ENCODE results near the gene HSD11B2.

Gene HSD11B2

GRCh38 chr16:67449336-67449735 lies 18.4 kb downstream of the HSD11B2 start:
- no peaks in the 10 kb centered on the region for H3K9me2 ChIP-seq (replicated peaks; ENCODE audit: control insufficient read depth, low read length)
- TF ChIP-seq, protein P1, sequence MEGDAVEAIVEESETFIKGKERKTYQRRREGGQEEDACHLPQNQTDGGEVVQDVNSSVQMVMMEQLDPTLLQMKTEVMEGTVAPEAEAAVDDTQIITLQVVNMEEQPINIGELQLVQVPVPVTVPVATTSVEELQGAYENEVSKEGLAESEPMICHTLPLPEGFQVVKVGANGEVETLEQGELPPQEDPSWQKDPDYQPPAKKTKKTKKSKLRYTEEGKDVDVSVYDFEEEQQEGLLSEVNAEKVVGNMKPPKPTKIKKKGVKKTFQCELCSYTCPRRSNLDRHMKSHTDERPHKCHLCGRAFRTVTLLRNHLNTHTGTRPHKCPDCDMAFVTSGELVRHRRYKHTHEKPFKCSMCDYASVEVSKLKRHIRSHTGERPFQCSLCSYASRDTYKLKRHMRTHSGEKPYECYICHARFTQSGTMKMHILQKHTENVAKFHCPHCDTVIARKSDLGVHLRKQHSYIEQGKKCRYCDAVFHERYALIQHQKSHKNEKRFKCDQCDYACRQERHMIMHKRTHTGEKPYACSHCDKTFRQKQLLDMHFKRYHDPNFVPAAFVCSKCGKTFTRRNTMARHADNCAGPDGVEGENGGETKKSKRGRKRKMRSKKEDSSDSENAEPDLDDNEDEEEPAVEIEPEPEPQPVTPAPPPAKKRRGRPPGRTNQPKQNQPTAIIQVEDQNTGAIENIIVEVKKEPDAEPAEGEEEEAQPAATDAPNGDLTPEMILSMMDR (IDR thresholded peaks at IDR 0.05; ENCODE audit: low read depth, low read length, poor library complexity, severe bottlenecking), result no peak
- TF ChIP-seq EZH2phosphoT487 (IDR thresholded peaks at IDR 0.05; ENCODE audit: borderline replicate concordance, low read length), result no peak
- H3K4me1 ChIP-seq (ENCODE audit: control insufficient read depth, low read length), result no peaks in the 10 kb centered on the region
- H3K79me2 ChIP-seq (ENCODE audit: control insufficient read depth, low read length), result 0 out of 2 replicates have a peak, but pooled peaks cover 4% of the 10 kb centered on the region
- no peaks in the 10 kb centered on the region for H3F3A ChIP-seq (ENCODE audit: control insufficient read depth, insufficient read depth)
- H3K27me3 ChIP-seq (ENCODE audit: control insufficient read depth, low read length), result no peaks in the 10 kb centered on the region
- peaks cover 10% of the 10 kb centered on the region; the same call in 1 of the 2 replicates for H3K36me3 ChIP-seq (ENCODE audit: control insufficient read depth, low read length)
- peaks cover 5% of the 10 kb centered on the region; the same call in 1 of the 2 replicates for H4K20me1 ChIP-seq (ENCODE audit: control insufficient read depth, insufficient read depth, low read depth, low read length)
- H3K4me2 ChIP-seq (ENCODE audit: low read length), result no peak overlapping the region
- no peaks in the 10 kb centered on the region for H3K9me3 ChIP-seq (ENCODE audit: control insufficient read depth, insufficient read depth, low read length)
- H3K27ac ChIP-seq (ENCODE audit: low read depth, low read length), result no peak overlapping the region
- H3K4me3 ChIP-seq (ENCODE audit: low read length), result no peak overlapping the region

DNA sequence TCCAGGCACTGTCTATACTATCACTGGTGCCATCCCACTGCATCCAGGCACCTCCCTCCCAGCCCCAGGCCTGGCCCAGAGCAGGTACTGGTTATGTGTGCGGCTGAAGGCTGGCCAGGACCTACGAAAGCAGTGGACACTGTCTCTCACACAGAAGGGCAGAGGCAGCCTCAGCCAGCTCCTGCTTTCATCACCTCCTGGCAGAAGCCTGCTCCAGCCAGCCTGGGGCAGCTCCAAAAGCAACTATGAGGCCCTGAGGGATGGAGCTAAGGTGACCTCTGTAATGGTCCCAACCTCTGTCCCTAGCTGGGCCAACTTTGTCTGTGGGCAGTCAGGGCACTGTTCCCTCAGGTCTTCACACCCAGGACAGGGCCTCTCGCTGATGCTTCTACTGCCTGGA lies 18.8 kb downstream of the HSD11B2 start:
- Histone ChIP-seq H3K9me3 (ENCODE audit: control insufficient read depth, insufficient read depth, low read length) (no peaks in the 10 kb centered on the region), H3K4me2 (ENCODE audit: low read length) (no peak overlapping the region), H3K4me1 (ENCODE audit: control insufficient read depth, low read length) (no peaks in the 10 kb centered on the region), H3K9me2 (replicated peaks; ENCODE audit: control insufficient read depth, low read length) (no peaks in the 10 kb centered on the region), H3K27me3 (ENCODE audit: control insufficient read depth, low read length) (no peaks in the 10 kb centered on the region), H3K4me3 (ENCODE audit: low read length) (no peak overlapping the region), H3F3A (ENCODE audit: control insufficient read depth, insufficient read depth) (no peaks in the 10 kb centered on the region), H3K27ac (ENCODE audit: low read depth, low read length) (no peak overlapping the region), H3K36me3 (ENCODE audit: control insufficient read depth, low read length) (peaks cover 8% of the 10 kb centered on the region; the same call in 1 of the 2 replicates), H4K20me1 (ENCODE audit: control insufficient read depth, insufficient read depth, low read depth, low read length) (peaks cover 5% of the 10 kb centered on the region; the same call in 1 of the 2 replicates), H3K79me2 (ENCODE audit: control insufficient read depth, low read length) (0 out of 2 replicates have a peak, but pooled peaks cover 4% of the 10 kb centered on the region)
- TF ChIP-seq EZH2phosphoT487 (IDR thresholded peaks at IDR 0.05; ENCODE audit: borderline replicate concordance, low read length), result no peak
- TF ChIP-seq, protein P1 (IDR thresholded peaks at IDR 0.05; ENCODE audit: low read depth, low read length, poor library complexity, severe bottlenecking), result no peak

- peaks cover 5% of the 10 kb centered on the region; the same call in 1 of the 2 replicates for H4K20me1 ChIP-seq (ENCODE audit: control insufficient read depth, insufficient read depth, low read depth, low read length)
- H3K79me2 ChIP-seq (ENCODE audit: control insufficient read depth, low read length), result 0 out of 2 replicates have a peak, but pooled peaks cover 4% of the 10 kb centered on the region
- H3K4me1 ChIP-seq (ENCODE audit: control insufficient read depth, low read length), result no peaks in the 10 kb centered on the region
- H3K4me2 ChIP-seq (ENCODE audit: low read length), result no peak overlapping the region
- no peak for TF ChIP-seq EZH2phosphoT487 (IDR thresholded peaks at IDR 0.05; ENCODE audit: borderline replicate concordance, low read length)
- TF ChIP-seq, protein P1 (IDR thresholded peaks at IDR 0.05; ENCODE audit: low read depth, low read length, poor library complexity, severe bottlenecking), result no peak
- peaks cover 7% of the 10 kb centered on the region; the same call in 1 of the 2 replicates for H3K36me3 ChIP-seq (ENCODE audit: control insufficient read depth, low read length)
- H3K9me2 ChIP-seq (replicated peaks; ENCODE audit: control insufficient read depth, low read length), result no peaks in the 10 kb centered on the region
- H3K4me3 ChIP-seq (ENCODE audit: low read length), result no peak overlapping the region
- H3K9me3 ChIP-seq (ENCODE audit: control insufficient read depth, insufficient read depth, low read length), result no peaks in the 10 kb centered on the region
- no peaks in the 10 kb centered on the region for H3F3A ChIP-seq (ENCODE audit: control insufficient read depth, insufficient read depth)
- no peak overlapping the region for H3K27ac ChIP-seq (ENCODE audit: low read depth, low read length)
- H3K27me3 ChIP-seq (ENCODE audit: control insufficient read depth, low read length), result no peaks in the 10 kb centered on the region
Observed at GRCh38 chr16:67451061-67451703, 20.3 kb downstream of the HSD11B2 start.

Measured in DOHH2 (cell line).